ENCODE data around the gene TRANK1.
"Not testable (repeated sequence)": the region's sequence is repeated elsewhere in the genome, so short reads cannot be mapped to it uniquely, and the experiment has no call there.

Gene TRANK1

DNA sequence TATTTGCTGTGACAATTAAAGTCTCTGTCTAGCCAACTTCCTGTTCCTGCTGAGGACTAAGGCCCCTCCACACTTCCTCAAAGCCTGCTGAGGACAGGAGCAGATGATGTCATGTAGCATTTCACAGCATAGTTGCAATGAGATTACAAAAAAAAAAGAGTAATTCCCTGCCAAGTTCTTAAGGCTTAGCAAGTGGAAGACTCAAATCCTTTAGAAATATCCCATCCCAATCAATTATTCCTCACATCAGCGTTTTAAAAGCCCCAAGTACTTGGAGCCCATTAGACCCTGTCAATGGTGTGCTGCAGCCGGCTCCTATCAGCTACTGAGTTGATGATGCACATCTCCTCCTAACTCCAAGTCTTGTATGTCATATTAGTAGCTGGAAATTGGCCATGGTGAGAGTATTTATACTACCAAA, 51.7 kb downstream of the TRANK1 start:
- no peak for DNase-seq (ENCODE audit: low read depth, low spot score)

DNA sequence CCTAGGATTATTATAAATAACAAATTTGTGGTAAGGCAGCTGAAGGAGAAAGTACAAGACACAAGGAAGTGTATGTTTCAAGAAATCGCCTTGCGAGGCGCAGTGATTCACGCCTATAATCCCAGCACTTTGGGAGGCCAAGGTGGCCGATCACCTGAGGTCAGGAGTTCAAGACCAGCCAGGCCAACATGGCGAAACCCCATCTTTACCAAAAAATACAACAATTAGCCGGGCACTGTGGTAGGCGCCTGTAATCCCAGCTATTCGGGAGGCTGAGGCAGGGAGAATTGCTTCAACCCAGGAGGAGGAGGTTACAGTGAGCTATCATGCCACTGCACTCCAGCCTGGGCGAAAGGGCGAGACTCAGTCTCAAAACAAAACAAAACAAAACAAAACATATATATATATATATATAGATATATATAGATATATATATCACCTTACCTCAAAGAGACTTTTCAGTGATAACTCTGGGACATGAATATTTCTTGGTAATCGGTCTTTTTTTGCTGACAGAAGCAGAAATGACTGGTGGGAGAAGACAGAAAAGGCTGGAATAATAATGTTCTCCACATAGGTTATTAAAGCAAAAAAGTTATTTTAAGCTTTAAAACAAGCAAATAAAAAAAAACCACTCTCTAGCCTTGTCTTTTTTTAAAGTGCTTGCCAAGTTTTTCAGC, 52.3 kb downstream of the TRANK1 start:
- no peak for DNase-seq (ENCODE audit: low read depth, low spot score)

DNA sequence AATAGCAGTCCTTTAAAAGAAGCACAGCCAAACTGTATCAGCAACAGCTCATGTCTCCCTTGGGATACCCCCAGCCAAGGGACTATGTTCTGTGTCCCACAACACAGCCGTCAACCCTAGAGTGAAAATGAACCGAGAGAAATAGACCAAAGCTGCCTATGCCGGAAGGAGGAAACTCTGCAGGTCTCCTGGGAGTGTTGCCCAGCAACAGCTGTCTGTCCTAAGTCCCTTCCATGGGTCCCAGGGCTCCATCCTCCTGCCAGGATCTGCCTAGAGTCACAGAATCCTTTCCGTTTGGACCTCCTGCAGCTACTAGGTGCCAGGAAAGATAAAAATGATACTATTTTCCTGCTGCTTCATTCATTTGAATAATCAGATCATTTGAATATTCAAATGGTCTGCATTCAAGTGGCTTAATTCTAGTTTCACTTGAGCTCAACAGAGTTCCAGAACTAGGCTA, 53.1 kb downstream of the TRANK1 start:
- DNase-seq (ENCODE audit: low read depth, low spot score): no peak

GRCh38 chr3:36891097-36891496, 53.8 kb downstream of the TRANK1 start:
- DNase-seq (ENCODE audit: low read depth, low spot score): not testable (repeated sequence)

GRCh38 chr3:36890261-36890660, 54.6 kb downstream of the TRANK1 start:
- DNase-seq (ENCODE audit: low read depth, low spot score): peak; percentile 86

GRCh38 chr3:36881735-36882134, 63.1 kb downstream of the TRANK1 start:
- no peak for DNase-seq (ENCODE audit: low read depth, low spot score)

DNA sequence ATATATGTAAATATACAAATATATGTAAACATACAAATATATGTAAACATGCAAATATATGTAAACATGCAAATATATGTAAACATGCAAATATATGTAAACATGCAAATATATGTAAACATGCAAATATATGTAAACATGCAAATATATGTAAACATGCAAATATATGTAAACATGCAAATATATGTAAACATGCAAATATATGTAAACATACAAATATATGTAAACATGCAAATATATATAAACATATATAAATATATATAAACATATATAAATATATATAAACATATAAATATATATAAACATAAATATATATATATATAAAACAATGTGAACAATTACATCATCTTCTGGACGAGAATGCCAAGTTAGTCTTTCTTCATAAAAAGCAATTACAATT, 65.0 kb downstream of the TRANK1 start:
- DNase-seq (ENCODE audit: low read depth, low spot score): not testable (repeated sequence)

GRCh38 chr3:36877930-36878685, 66.7 kb downstream of the TRANK1 start:
- no peak for DNase-seq (ENCODE audit: low read depth, low spot score)

DNA sequence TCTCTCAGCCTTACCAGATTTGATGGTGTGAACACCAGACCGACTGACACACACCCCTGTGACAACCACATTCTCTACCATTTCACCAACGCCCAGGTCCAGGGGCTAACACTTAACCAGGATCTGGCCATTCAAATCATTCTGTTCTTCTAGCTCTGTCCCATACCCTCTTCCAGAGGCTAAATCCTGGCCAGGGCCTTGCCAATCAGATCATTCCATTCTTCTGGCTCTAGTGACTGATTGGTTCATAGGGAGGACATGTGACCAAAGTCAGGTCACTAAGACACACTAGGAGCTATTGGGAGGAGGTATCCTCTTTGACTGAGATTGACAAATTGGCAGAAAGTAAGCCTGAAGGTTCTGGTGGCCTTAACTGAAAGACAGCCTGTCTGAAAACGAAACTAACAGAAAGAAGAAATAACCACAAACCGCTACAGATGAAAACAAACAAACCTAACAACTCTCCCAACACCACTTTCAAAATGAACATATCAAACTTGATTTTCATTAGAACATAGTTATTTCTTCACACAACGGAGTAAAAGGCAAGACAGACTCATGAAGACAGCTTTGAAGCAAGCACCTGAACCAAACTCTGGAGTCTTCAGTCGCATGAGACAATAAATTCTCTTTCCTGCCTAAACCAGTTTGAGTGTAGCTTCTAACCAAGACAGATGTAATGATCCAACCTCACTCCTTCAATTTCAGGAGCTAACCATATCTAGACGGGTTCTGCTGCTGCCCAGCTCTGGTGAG, 68.5 kb downstream of the TRANK1 start:
- no peak for DNase-seq (ENCODE audit: low read depth, low spot score)

DNA sequence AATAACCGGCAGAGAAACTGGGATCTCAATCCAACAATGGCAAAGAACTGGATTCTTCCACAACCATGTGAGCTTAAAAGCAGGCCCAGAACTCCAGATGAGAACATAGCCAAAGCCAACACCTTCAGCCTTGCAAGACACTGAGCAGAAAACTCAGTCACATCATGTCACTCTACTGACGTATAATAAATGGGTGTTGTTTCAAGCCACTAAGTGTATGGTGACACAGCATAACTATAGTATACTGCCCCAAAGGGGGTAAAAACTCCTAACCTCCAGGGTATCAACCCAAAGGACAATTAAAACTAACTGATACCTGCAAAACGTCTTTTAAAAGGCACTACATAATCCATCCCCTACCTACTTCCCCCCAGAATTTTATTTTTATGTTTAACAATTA, 69.5 kb downstream of the TRANK1 start:
- no peak for DNase-seq (ENCODE audit: low read depth, low spot score)

GRCh38 chr3:36874424-36874823, 70.4 kb downstream of the TRANK1 start:
- DNase-seq (ENCODE audit: low read depth, low spot score): no peak

DNA sequence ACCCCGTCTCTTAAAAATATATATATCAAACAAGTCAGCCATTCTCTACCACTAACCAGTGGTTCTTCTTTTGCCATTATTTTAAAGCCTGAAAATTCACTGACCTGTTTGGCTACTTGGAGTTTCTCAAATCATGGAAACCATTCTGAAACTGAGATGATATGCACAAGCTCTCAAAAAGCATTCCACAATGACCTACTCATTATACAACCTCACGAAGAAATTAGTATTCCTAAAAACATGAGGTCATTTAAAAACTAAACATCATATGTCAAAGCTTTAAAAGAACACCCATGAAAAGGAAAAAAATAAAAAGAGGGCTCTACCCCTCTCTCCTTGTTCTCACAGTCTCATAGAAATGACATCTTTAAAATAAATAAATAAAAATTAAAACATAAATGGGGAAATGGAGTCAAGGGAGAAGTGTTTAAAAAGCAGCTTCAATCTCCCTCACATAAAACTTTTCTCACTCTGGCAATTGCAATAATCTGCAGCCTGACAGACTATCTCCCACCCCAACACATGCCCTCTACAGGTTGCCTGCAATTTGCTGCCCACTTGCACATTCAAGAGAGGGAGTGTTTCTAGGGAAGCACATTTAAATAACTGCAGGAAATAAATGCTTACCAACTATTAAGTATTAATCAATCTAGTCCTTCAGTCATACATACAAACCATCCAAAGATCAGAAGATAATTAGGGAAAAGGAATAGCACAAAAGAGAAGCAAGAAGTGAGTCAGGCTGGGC, 73.3 kb downstream of the TRANK1 start:
- no peak for DNase-seq (ENCODE audit: low read depth, low spot score)

- DNase-seq (ENCODE audit: low read depth, low spot score): peak; percentile 79
Observed at GRCh38 chr3:36868614-36869436, 76.0 kb downstream of the TRANK1 start.

DNA sequence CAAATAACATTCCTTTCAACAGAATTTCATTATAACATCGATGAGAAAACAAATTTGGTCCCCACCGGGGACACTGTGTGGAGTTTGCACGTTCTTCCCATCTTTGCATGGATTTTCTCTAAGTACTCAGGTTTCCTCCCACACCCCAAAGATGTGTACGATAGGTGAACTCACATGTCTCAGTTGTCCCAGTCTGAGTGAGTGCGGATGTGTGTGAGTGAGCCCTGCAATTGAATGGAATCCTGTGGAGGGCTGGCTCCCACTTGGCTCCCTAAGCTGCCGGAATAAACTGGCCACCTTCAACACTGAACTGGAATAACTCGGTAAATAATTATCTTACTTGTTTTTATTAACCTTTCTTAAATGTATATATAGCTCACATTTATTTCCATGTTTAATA, 77.0 kb downstream of the TRANK1 start:
- no peak for DNase-seq (ENCODE audit: low read depth, low spot score)

DNA sequence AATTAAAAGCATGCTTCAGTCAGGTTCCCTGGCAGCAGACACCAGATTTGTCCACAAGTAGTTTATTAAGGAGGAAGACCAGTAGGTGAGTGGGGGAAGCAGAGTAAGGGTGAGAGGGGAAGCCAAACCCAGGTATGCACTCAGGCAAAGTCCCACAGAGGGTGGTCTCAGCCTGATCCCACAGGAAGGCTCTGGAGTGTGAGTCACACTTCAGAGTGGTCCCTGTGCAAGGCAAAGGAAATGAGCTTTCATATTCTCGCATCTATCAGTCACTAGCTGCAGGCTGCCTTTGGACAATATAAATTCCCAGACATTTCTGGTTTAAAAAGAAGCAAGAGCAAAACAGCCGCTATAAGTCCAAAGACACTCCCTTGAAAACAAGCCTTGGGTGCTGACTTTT, 78.5 kb downstream of the TRANK1 start:
- no peak for DNase-seq (ENCODE audit: low read depth, low spot score)

GRCh38 chr3:36864180-36865053, 80.4 kb downstream of the TRANK1 start:
- no peak for DNase-seq (ENCODE audit: low read depth, low spot score)

GRCh38 chr3:36862076-36862755, 82.6 kb downstream of the TRANK1 start:
- no peak for DNase-seq (ENCODE audit: low read depth, low spot score)

GRCh38 chr3:36859494-36859893, 85.4 kb downstream of the TRANK1 start:
- DNase-seq (ENCODE audit: low read depth, low spot score): no peak

DNA sequence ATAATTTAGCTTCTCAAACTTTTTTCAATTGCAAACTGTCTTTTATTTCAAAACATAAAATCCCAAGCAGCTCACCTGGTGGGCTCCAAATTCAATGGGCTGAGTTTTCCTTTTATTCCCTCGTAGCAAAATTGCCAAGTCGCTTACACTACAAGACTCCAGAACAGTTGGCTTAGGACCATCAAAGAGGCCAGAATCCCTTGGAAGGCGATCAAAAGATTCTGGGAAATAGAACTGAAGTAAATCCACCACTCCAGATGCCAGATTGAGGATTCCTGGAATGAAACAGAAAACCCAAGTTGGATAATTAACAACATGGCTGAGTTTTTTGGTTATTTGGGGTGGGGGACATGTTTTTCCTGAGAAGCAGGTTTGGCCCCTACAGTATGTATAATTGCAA, 92.8 kb downstream of the TRANK1 start:
- no peak for DNase-seq (ENCODE audit: low read depth, low spot score)
